HCT116 (cell line): Measurements from ENCODE around the gene MAGI3. TPM values are rescaled to one million over a fixed set of nuclear protein-coding genes. Genes with fewer than 3 reads are reported as not detected.

ENCODE experiments used
- ATAC-seq: fragments of 200-7000 bp; cut with Tn5 transposase; 2 replicates; pipeline ENCODE4 v1.9.1; 2020; ENCODE audit warnings: mild to moderate bottlenecking, moderate library complexity
- BruUV-seq: library from RNA; stranded (reverse); fragments of 400-500 nt; replicated peaks from 2 replicates; lab custom pipeline; 2021; lab: Mats Ljungman, UMichigan
- CTCF ChIA-PET: fragments of 300-600 bp; sonication (Branson Sonifier 250); formaldehyde crosslinking; loops from one replicate; lab custom pipeline; 2021; ENCODE audit warnings: antibody characterized with exemption; lab: Charles Lee
- POLR2A ChIA-PET: fragments of 300-600, 350-600 bp; sonication (Branson Sonifier 250); formaldehyde crosslinking; loops from one replicate; lab custom pipeline; 2021; ENCODE audit warnings: antibody characterized with exemption; lab: Charles Lee
- RAD21 ChIA-PET, 2 experiments: fragments of 300-600 bp; sonication (Branson Sonifier 250); formaldehyde crosslinking; loops; one replicate each; lab custom pipeline; 2023; ENCODE audit warnings: low total read pairs in 2 of 2; ENCODE audit not compliant: uncharacterized antibody in 2 of 2, unreplicated experiment in 2 of 2, low non-redundant PET in 1 of 2; lab: Charles Lee
- DNase-seq: peaks from one replicate; pipeline ENCODE4 v3.0.0-alpha.2; 2010; ENCODE audit warnings: low read depth, low spot score
- H2AFZ ChIP-seq: fragments of 200-600 bp; shearing (Covaris generic), sonication (generic); 2 replicates; pipeline ENCODE4 v1.6.1; 2017; ENCODE audit warnings: low read depth, mixed run types, mixed read lengths, antibody characterized with exemption, low read length; ENCODE audit not compliant: poor library complexity, severe bottlenecking
- H3K27ac ChIP-seq: 2 replicates; pipeline ENCODE4 v1.5.1; 2012; ENCODE audit warnings: low read depth, low read length
- H3K27me3 ChIP-seq: fragments of 200-600 bp; sonication (generic); 2 replicates; pipeline ENCODE4 v1.6.1; 2016; ENCODE audit warnings: mixed run types, low read length, mixed read lengths; ENCODE audit not compliant: insufficient read depth
- H3K36me3 ChIP-seq, 2 experiments: fragments of 200-500 bp in 1 of 2; fragments of 200-600 bp in 1 of 2; sonication (Bioruptor generic) in 1 of 2; sonication (generic) in 1 of 2; 2 replicates each; pipeline versions ENCODE4 v1.5.1 to v1.6.1; 2014 to 2016; ENCODE audit warnings: low read length in 2 of 2, inconsistent platforms in 1 of 2, mixed read lengths in 1 of 2, mixed run types in 1 of 2; ENCODE audit not compliant: insufficient read depth in 2 of 2, control insufficient read depth in 1 of 2
- H3K4me1 ChIP-seq, 2 experiments: fragments of 200-600 bp in 1 of 2; sonication (generic) in 1 of 2; 2 replicates each; pipeline versions ENCODE4 v1.5.1 to v1.6.1; 2012 to 2017; ENCODE audit warnings: low read length in 2 of 2, inconsistent platforms in 1 of 2, mild to moderate bottlenecking in 1 of 2, mixed read lengths in 1 of 2, mixed run types in 1 of 2, moderate library complexity in 1 of 2; ENCODE audit not compliant: insufficient read depth in 2 of 2, control insufficient read depth in 1 of 2
- H3K4me2 ChIP-seq: fragments of 200-600 bp; sonication (generic); 2 replicates; pipeline ENCODE4 v1.6.1; 2017; ENCODE audit warnings: mixed run types, low read length, mixed read lengths
- H3K4me3 ChIP-seq, 2 experiments: fragments of 200-600 bp in 1 of 2; sonication (generic) in 1 of 2; replicated peaks in 1 of 2; 2 replicates each; pipeline ENCODE4 v1.5.1; 2011 to 2016; ENCODE audit warnings: low read length in 2 of 2, control low read depth in 1 of 2, low read depth in 1 of 2, mild to moderate bottlenecking in 1 of 2, mixed read lengths in 1 of 2, mixed run types in 1 of 2
- H3K79me2 ChIP-seq: fragments of 200-600 bp; sonication (generic); 2 replicates; pipeline ENCODE4 v1.6.1; 2017; ENCODE audit warnings: mild to moderate bottlenecking, mixed run types, low read length, moderate library complexity, mixed read lengths; ENCODE audit not compliant: insufficient read depth
- H3K9ac ChIP-seq: fragments of 200-600 bp; sonication (generic); 2 replicates; pipeline ENCODE4 v1.6.1; 2016; ENCODE audit warnings: low read length, mixed read lengths
- H3K9me2 ChIP-seq: fragments of 200-600 bp; sonication (generic), shearing (Covaris generic); 2 replicates; pipeline ENCODE4 v1.6.1; 2017; ENCODE audit warnings: mixed run types, mild to moderate bottlenecking, moderate library complexity; ENCODE audit not compliant: insufficient read depth
- H3K9me3 ChIP-seq, 2 experiments: fragments of 200-500 bp in 1 of 2; fragments of 200-600 bp in 1 of 2; sonication (Bioruptor generic) in 1 of 2; sonication (generic) in 1 of 2; 2 replicates each; pipeline ENCODE4 v1.6.1; 2014 to 2017; ENCODE audit warnings: low read length in 2 of 2, mixed read lengths in 2 of 2, inconsistent platforms in 1 of 2, low read depth in 1 of 2, mild to moderate bottlenecking in 1 of 2, mixed run types in 1 of 2, moderate library complexity in 1 of 2; ENCODE audit not compliant: control insufficient read depth in 1 of 2, insufficient read depth in 1 of 2
- H4K20me1 ChIP-seq: fragments of 200-600 bp; sonication (generic), shearing (Covaris generic); 2 replicates; pipeline ENCODE4 v1.6.1; 2017; ENCODE audit warnings: mixed run types, mild to moderate bottlenecking, moderate library complexity; ENCODE audit not compliant: insufficient read depth
- EZH2 ChIP-seq: fragments of 200-600 bp; sonication (generic); IDR thresholded peaks from 2 replicates; pipeline ENCODE4 v1.6.1; 2017; ENCODE audit warnings: antibody characterized with exemption, mixed run types
- JUND ChIP-seq: IDR thresholded peaks from 2 replicates; pipeline ENCODE4 v1.6.1; 2012
- POLR2A ChIP-seq: IDR thresholded peaks from 2 replicates; pipeline ENCODE4 v1.7.0; 2011; ENCODE audit warnings: borderline replicate concordance; ENCODE audit not compliant: insufficient read depth, insufficient read length; ENCODE audit errors: extremely low read depth
- POLR2AphosphoS5 ChIP-seq: IDR thresholded peaks from 2 replicates; pipeline ENCODE4 v1.6.1; 2011; ENCODE audit warnings: mild to moderate bottlenecking, low read depth, low read length, moderate library complexity
- RAD21 ChIP-seq: IDR thresholded peaks from 2 replicates; pipeline ENCODE4 v1.6.1; 2012; ENCODE audit warnings: low read depth, mild to moderate bottlenecking
- SIN3A ChIP-seq: IDR thresholded peaks from 2 replicates; pipeline ENCODE4 v1.6.1; 2012; ENCODE audit warnings: low read depth
- SP1 ChIP-seq: IDR thresholded peaks from 2 replicates; pipeline ENCODE4 v1.6.1; 2012; ENCODE audit warnings: low read depth
- SRF ChIP-seq: IDR thresholded peaks from 2 replicates; pipeline ENCODE4 v1.6.1; 2012; ENCODE audit warnings: low read depth
- TCF7L2 ChIP-seq: IDR thresholded peaks from 2 replicates; pipeline ENCODE4 v1.7.0; 2011; ENCODE audit warnings: borderline replicate concordance, inconsistent platforms; ENCODE audit not compliant: insufficient read depth, insufficient read length; ENCODE audit errors: extremely low read depth
- YY1 ChIP-seq: IDR thresholded peaks from 2 replicates; pipeline ENCODE4 v1.6.1; 2011; ENCODE audit warnings: low read length, low read depth, moderate library complexity, mild to moderate bottlenecking; ENCODE audit not compliant: insufficient replicate concordance; ENCODE audit errors: extremely low read depth
- ZBTB33 ChIP-seq: IDR thresholded peaks from 2 replicates; pipeline ENCODE4 v1.6.1; 2011; ENCODE audit warnings: mild to moderate bottlenecking, low read length, moderate library complexity; ENCODE audit not compliant: insufficient replicate concordance; ENCODE audit errors: extremely low read depth
- ZFX ChIP-seq: fragments of 450-650 bp; IDR thresholded peaks from 2 replicates; pipeline ENCODE4 v1.6.1; 2017
- ZNF274 ChIP-seq: fragments of 200-500 bp; sonication (Bioruptor generic); IDR thresholded peaks from 2 replicates; pipeline ENCODE4 v1.6.1; 2014; ENCODE audit warnings: mild to moderate bottlenecking, low read depth, low read length, inconsistent platforms
- intact Hi-C: fragments of 100-400 bp; cut with micrococcal nuclease; formaldehyde crosslinking; loops from 2 replicates; pipeline ENCODE4 v1.10.0; 2022
- total RNA-seq: library from RNA; stranded (reverse); gene quantifications from one replicate; pipeline ENCODE4 v1.2.1, GENCODE V29; 2021; ENCODE audit not compliant: unreplicated experiment

MAGI3 gene
- total RNA-seq, 1 experiment from 2014 or later: 11.8 TPM

- POLR2A ChIA-PET: no interaction called here
- no peak for TF ChIP-seq POLR2A
- no peak for TF ChIP-seq ZFX
- TF ChIP-seq POLR2AphosphoS5: no peak
- TF ChIP-seq YY1: no peak
- no peak for TF ChIP-seq TCF7L2
- no peak for TF ChIP-seq ZBTB33
- TF ChIP-seq EZH2: no peak
- H3K4me1 ChIP-seq: peaks cover 22 to 29% of the 10 kb centered on the region in 2 experiments
- H3K9me3 ChIP-seq: no peaks in the 10 kb centered on the region
- H3K27ac ChIP-seq: no peak overlapping the region
- DNase-seq (no peak), ATAC-seq (no peak)
- intact Hi-C loops: loop anchor here (10.0 kb wide), 1 partner anchor 216 kb away; no protein-coding TSS in a partner anchor
- no peak overlapping the region for H3K9ac ChIP-seq
- CTCF ChIA-PET: no interaction called here
- H3K4me3 ChIP-seq: no peak overlapping the region
- H3K36me3 ChIP-seq: no peaks in the 10 kb centered on the region
- H4K20me1 ChIP-seq: no peaks in the 10 kb centered on the region
- H3K9me2 ChIP-seq: no peaks in the 10 kb centered on the region
- H3K79me2 ChIP-seq: peaks cover 5% of the 10 kb centered on the region; the same call in 1 of the 2 replicates
- RAD21 ChIA-PET: no interaction called here
- no peaks in the 10 kb centered on the region for H3K27me3 ChIP-seq
- H2AFZ ChIP-seq: no peak overlapping the region
- H3K4me2 ChIP-seq: no peak overlapping the region
- no TSS peak for BruUV-seq
Measured at GRCh38 chr1:113459279-113459678, 69.0 kb downstream of the MAGI3 start.

- BruUV-seq: no TSS peak
- intact Hi-C loops: no loop called here
- Histone ChIP-seq H3K9me2 (no peaks in the 10 kb centered on the region), H3K79me2 (no peaks in the 10 kb centered on the region), H3K9me3 (no peaks in the 10 kb centered on the region), H3K36me3 (no peaks in the 10 kb centered on the region), H3K4me2 (no peak overlapping the region), H3K4me1 (no peaks in the 10 kb centered on the region), H4K20me1 (no peaks in the 10 kb centered on the region), H3K27me3 (no peaks in the 10 kb centered on the region), H2AFZ (no peak overlapping the region), H3K9ac (no peak overlapping the region), H3K27ac (no peak overlapping the region), H3K4me3 (no peak overlapping the region)
- DNase-seq (no peak), ATAC-seq (no peak)
- POLR2A ChIA-PET: no interaction called here
- CTCF ChIA-PET: no interaction called here
- RAD21 ChIA-PET: no interaction called here
- TF ChIP-seq ZNF274: no peak
- no peak for TF ChIP-seq SRF
- TF ChIP-seq JUND: no peak
- no peak for TF ChIP-seq TCF7L2
- TF ChIP-seq YY1: no peak
- no peak for TF ChIP-seq RAD21
- TF ChIP-seq SIN3A: no peak
- no peak for TF ChIP-seq ZBTB33
- TF ChIP-seq SP1: no peak
Measured at GRCh38 chr1:113467991-113468390, 77.7 kb downstream of the MAGI3 start.
